Thymus (tissue), 14 donors: ENCODE data around the gene NDP. TPM values are rescaled to one million over a fixed set of nuclear protein-coding genes. Genes with fewer than 3 reads are reported as not detected.
A peak's percentile ranks its signal among the peaks of the same experiment; 100 is the strongest.

Experiments used
- DNase-seq, 9 donors: peaks; one replicate each; pipeline ENCODE4 v3.0.0-alpha.2; 2013; ENCODE audit warnings: low spot score in 9 of 9, low read depth in 6 of 9, missing footprints in 1 of 9
- H3K27ac ChIP-seq, 2 donors: one replicate each; pipeline ENCODE4 v1.5.1; 2013; ENCODE audit warnings: control low read depth in 1 of 2, low read depth in 1 of 2, low read length in 1 of 2, mild to moderate bottlenecking in 1 of 2, moderate library complexity in 1 of 2
- H3K27me3 ChIP-seq, 2 donors: one replicate each; pipeline ENCODE4 v1.5.1; 2013; ENCODE audit warnings: low read length in 1 of 2; ENCODE audit not compliant: control insufficient read depth in 2 of 2, insufficient read depth in 1 of 2
- H3K36me3 ChIP-seq, 2 donors: one replicate each; pipeline ENCODE4 v1.5.1; 2013; ENCODE audit warnings: low read length in 1 of 2, mild to moderate bottlenecking in 1 of 2, moderate library complexity in 1 of 2; ENCODE audit not compliant: control insufficient read depth in 2 of 2, insufficient read depth in 2 of 2
- H3K4me1 ChIP-seq, 2 donors: one replicate each; pipeline ENCODE4 v1.5.1; 2013; ENCODE audit warnings: low read length in 2 of 2; ENCODE audit not compliant: control insufficient read depth in 2 of 2, insufficient read depth in 2 of 2
- H3K4me3 ChIP-seq, 2 donors: one replicate each; pipeline ENCODE4 v1.5.1; 2013; ENCODE audit warnings: low read length in 2 of 2, control low read depth in 1 of 2, mild to moderate bottlenecking in 1 of 2
- H3K9me3 ChIP-seq, 2 donors: one replicate each; pipeline ENCODE4 v1.5.1; 2013; ENCODE audit warnings: low read length in 1 of 2, mild to moderate bottlenecking in 1 of 2; ENCODE audit not compliant: control insufficient read depth in 2 of 2, insufficient read depth in 1 of 2
- WGBS: extraction: QIAGEN DNeasy Blood & Tissue Kit; methylation state at CpG from one replicate; pipeline ENCODE4 v1.1.7; 2013; 5-methylcytosine and 5-hydroxymethylcytosine counted together
- long read RNA-seq, 10 donors: transcript quantifications; one replicate each; lab custom pipeline, GENCODE V29; 2026
- polyA plus RNA-seq: library from polyadenylated mRNA; stranded (reverse); fragments of 200-250 nt; gene quantifications from one replicate; pipeline ENCODE4 v1.2.3, GENCODE V29; 2013
- total RNA-seq: library from RNA; stranded (reverse); fragments of 120-200 nt; gene quantifications from one replicate; pipeline ENCODE4 v1.2.4, GENCODE V29; 2013
- donor health status: healthy.

The NDP gene
- total RNA-seq, result 0.05 TPM
- polyA plus RNA-seq, result 0.21 TPM
- long read RNA-seq, donor 1, result 0 reads
- long read RNA-seq, donor 2, partial matches to known transcripts, result 40 of 41 reads
- long read RNA-seq, donor 2, other reads (novel, unspliced or antisense), result 0 of 41 reads
- long read RNA-seq, donor 3, result 0 reads
- long read RNA-seq, donor 4, result 0 reads
- long read RNA-seq, donor 5, result 0 reads
- long read RNA-seq, donor 6, result 0 reads
- long read RNA-seq, donor 7, result 0 reads
- long read RNA-seq, donor 8, result 0 reads
- long read RNA-seq, donor 9, result 0 reads
- long read RNA-seq, donor 10, result 0 reads

- Histone ChIP-seq H3K9me3 (no peaks in the 10 kb centered on the region), H3K27me3 (peaks cover 0 to 34% of the 10 kb centered on the region in 2 donors), H3K27ac (no peak within 1 kb of the TSS), H3K4me1 (no peaks in the 10 kb centered on the region), H3K4me3 (no peak within 1 kb of the TSS), H3K36me3 (no peaks in the 10 kb centered on the region)
- 9% methylated on average over 28 of the region's 28 CpGs for WGBS
- DNase-seq, result no peak
Measured at GRCh38 chrX:43973249-43974099, at the start of gene NDP. Gene NDP, minus strand, starts transcription at chrX:43973390. Its CDS starts 14,745 bp downstream, at chrX:43958645.

- no peaks in the 10 kb centered on the region for H3K27me3 ChIP-seq
- no peak overlapping the region for H3K27ac ChIP-seq
- H3K4me3 ChIP-seq, result no peak overlapping the region
- WGBS, result 94% methylated on average over 2 of the region's 2 CpGs
- DNase-seq, result no peak
- no peaks in the 10 kb centered on the region for H3K9me3 ChIP-seq
- no peaks in the 10 kb centered on the region for H3K36me3 ChIP-seq
- H3K4me1 ChIP-seq, result no peaks in the 10 kb centered on the region
Measured at GRCh38 chrX:44022964-44023363, 49.8 kb upstream of the NDP start.

GRCh38 chrX:44020693-44021092 is 47.5 kb upstream of the NDP start:
- H3K9me3 ChIP-seq, result no peaks in the 10 kb centered on the region
- no peaks in the 10 kb centered on the region for H3K4me1 ChIP-seq
- no peaks in the 10 kb centered on the region for H3K27me3 ChIP-seq
- DNase-seq, result no peak
- no peak overlapping the region for H3K4me3 ChIP-seq
- WGBS, result 100% methylated on average over 2 of the region's 2 CpGs
- H3K27ac ChIP-seq, result no peak overlapping the region
- H3K36me3 ChIP-seq, result no peaks in the 10 kb centered on the region

- DNase-seq, result no peak
- over 99% methylated on average over 3 of the region's 3 CpGs for WGBS
- no peaks in the 10 kb centered on the region for H3K36me3 ChIP-seq
- H3K4me1 ChIP-seq, result no peaks in the 10 kb centered on the region
- no peak overlapping the region for H3K4me3 ChIP-seq
- no peaks in the 10 kb centered on the region for H3K27me3 ChIP-seq
- no peaks in the 10 kb centered on the region for H3K9me3 ChIP-seq
- H3K27ac ChIP-seq, result no peak overlapping the region
Measured at GRCh38 chrX:44019911-44020310, 46.7 kb upstream of the NDP start.

GRCh38 chrX:44017676-44018075 is 44.5 kb upstream of the NDP start:
- Histone ChIP-seq H3K27ac (no peak overlapping the region), H3K4me3 (no peak overlapping the region), H3K27me3 (no peaks in the 10 kb centered on the region), H3K36me3 (no peaks in the 10 kb centered on the region), H3K4me1 (peaks cover 0 to under 1% of the 10 kb centered on the region in 2 donors), H3K9me3 (no peaks in the 10 kb centered on the region)
- 77% methylated on average over 3 of the region's 3 CpGs for WGBS
- DNase-seq, result no peak

GRCh38 chrX:44016906-44017305 is 43.7 kb upstream of the NDP start:
- Histone ChIP-seq H3K27ac (no peak overlapping the region), H3K36me3 (no peaks in the 10 kb centered on the region), H3K9me3 (no peaks in the 10 kb centered on the region), H3K27me3 (no peaks in the 10 kb centered on the region), H3K4me1 (peaks cover 0 to 3% of the 10 kb centered on the region in 2 donors), H3K4me3 (no peak overlapping the region)
- no peak for DNase-seq
- WGBS, result 95% methylated on average over 4 of the region's 4 CpGs

GRCh38 chrX:44012484-44013096 is 39.4 kb upstream of the NDP start:
- Histone ChIP-seq H3K4me1 (peaks cover 0 to 3% of the 10 kb centered on the region in 2 donors), H3K36me3 (no peaks in the 10 kb centered on the region), H3K27ac (no peak overlapping the region), H3K4me3 (no peak overlapping the region), H3K27me3 (no peaks in the 10 kb centered on the region), H3K9me3 (no peaks in the 10 kb centered on the region)
- 13% methylated on average over 4 of the region's 4 CpGs for WGBS
- peak in 2 of 9 donors; percentile 1 to 14 for DNase-seq

- Histone ChIP-seq H3K9me3 (no peaks in the 10 kb centered on the region), H3K4me1 (peaks cover 0 to 3% of the 10 kb centered on the region in 2 donors), H3K27ac (no peak overlapping the region), H3K4me3 (no peak overlapping the region), H3K36me3 (no peaks in the 10 kb centered on the region), H3K27me3 (no peaks in the 10 kb centered on the region)
- no peak for DNase-seq
- 60% methylated on average over 3 of the region's 3 CpGs for whole genome bisulfite sequencing
Measured at GRCh38 chrX:44011506-44011905, 38.3 kb upstream of the NDP start.

GRCh38 chrX:44010626-44011025 is 37.4 kb upstream of the NDP start:
- Histone ChIP-seq H3K4me1 (peaks cover 0 to 3% of the 10 kb centered on the region in 2 donors), H3K27ac (no peak overlapping the region), H3K9me3 (no peaks in the 10 kb centered on the region), H3K4me3 (no peak overlapping the region), H3K27me3 (no peaks in the 10 kb centered on the region), H3K36me3 (no peaks in the 10 kb centered on the region)
- WGBS, result 97% methylated on average over 2 of the region's 2 CpGs
- no peak for DNase-seq
